MM.1S (cell line): ENCODE results near the gene CBLB.

Experiments
- EZH2 ChIP-seq: fragments of 300-600 bp; sonication (generic); optimal IDR thresholded peaks from 2 replicates; pipeline ENCODE3; 2017; ENCODE audit warnings: low read depth, mild to moderate bottlenecking, antibody characterized with exemption, low read length, mixed read lengths
- EZH2phosphoT487 ChIP-seq: fragments of 300-600 bp; sonication (generic); IDR thresholded peaks from 2 replicates; pipeline ENCODE4 v1.6.1; 2018; ENCODE audit warnings: antibody characterized with exemption, low read length
- TF ChIP-seq, protein P1 (sequence below): fragments of 300-600 bp; sonication (generic); IDR thresholded peaks from 2 replicates; pipeline ENCODE4 v1.5.1; 2016; ENCODE audit warnings: antibody characterized with exemption, low read length, mixed read lengths

DNA sequence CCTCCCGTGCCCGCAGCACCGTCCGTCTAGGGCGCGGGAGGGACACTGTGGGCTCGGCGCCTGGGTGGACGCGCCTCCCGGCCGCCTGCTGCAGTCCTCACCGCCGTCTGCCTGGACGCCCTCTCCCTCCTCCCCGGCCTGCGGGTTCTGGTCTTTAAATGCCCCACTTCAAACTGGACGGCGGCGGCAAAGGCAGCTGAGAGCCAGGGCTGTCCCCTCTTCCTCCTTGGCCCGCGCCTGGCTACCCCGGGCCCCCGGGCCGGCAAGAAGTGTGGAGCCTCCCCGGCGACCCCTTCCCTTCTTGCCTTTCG is 426 bp downstream of the CBLB start:
- TF ChIP-seq, protein P1, sequence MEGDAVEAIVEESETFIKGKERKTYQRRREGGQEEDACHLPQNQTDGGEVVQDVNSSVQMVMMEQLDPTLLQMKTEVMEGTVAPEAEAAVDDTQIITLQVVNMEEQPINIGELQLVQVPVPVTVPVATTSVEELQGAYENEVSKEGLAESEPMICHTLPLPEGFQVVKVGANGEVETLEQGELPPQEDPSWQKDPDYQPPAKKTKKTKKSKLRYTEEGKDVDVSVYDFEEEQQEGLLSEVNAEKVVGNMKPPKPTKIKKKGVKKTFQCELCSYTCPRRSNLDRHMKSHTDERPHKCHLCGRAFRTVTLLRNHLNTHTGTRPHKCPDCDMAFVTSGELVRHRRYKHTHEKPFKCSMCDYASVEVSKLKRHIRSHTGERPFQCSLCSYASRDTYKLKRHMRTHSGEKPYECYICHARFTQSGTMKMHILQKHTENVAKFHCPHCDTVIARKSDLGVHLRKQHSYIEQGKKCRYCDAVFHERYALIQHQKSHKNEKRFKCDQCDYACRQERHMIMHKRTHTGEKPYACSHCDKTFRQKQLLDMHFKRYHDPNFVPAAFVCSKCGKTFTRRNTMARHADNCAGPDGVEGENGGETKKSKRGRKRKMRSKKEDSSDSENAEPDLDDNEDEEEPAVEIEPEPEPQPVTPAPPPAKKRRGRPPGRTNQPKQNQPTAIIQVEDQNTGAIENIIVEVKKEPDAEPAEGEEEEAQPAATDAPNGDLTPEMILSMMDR: no peak
- no peak for TF ChIP-seq EZH2phosphoT487
- no peak for TF ChIP-seq EZH2
